HG03378 (cell line): ENCODE measurements around the gene PRSS33.

Experiments used
- ATAC-seq: cut with Tn5 transposase; IDR thresholded peaks from one replicate; pipeline ENCODE4 v1.9.1; 2021; ENCODE audit warnings: mild to moderate bottlenecking, moderate library complexity; ENCODE audit not compliant: unreplicated experiment

PRSS33 gene

DNA sequence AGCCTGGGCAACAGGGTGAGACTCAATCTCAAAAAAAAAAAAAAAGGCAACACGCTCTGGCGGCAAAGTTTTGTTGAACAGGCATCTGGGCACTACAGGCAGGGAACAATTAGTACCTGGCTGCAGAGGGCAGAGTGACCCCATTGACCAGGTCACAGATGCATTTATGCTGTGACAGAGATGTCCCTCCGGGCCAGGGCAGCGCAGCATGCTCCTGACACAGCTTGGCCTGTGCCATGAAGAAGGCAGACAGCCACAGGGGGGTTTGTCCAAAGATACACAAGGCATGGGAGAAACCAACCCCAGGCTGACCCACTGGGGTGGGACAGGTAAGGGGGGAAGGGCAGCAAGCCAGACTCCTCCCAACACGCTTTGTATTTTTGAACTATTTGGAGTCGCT, 42.6 kb downstream of the PRSS33 start:
- ATAC-seq = no peak

DNA sequence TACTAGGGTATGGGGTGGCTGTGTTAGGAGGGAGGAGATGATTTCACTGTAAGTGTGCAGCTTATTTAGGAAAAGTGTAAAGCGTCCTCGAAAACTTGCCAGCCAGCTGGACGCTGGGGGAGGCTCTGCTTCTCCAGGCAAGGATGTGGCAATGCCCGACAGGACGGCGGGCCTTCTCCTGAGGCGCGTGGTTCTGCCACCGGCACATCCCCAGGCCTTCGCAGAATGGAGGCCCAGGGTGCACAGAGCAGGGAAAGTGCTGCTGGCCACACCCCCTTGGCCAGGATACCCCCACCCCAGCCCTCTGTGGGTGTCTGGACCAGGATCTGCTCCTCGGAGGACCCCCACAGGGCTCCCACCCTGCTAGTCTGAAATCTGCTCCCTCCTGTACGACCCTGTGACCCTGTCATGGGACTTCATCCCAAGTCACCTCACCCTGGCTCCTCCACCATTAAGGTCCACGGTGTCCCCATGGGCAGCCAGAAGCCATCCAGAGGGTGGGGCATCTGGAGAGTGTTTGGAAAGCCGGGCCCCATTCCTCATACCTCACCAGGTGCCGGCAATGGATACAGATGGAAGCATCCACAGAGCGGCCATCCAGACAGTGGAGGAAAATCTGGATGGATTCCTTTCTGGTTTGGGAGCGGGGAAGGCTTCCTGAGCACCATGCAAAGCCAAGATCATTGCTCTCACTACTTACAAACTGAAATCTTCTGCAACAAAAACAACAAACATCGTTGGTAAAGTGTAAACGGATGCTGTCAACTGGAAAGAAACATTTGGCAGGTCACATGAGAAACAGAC, 44.2 kb downstream of the PRSS33 start:
- ATAC-seq = no peak

DNA sequence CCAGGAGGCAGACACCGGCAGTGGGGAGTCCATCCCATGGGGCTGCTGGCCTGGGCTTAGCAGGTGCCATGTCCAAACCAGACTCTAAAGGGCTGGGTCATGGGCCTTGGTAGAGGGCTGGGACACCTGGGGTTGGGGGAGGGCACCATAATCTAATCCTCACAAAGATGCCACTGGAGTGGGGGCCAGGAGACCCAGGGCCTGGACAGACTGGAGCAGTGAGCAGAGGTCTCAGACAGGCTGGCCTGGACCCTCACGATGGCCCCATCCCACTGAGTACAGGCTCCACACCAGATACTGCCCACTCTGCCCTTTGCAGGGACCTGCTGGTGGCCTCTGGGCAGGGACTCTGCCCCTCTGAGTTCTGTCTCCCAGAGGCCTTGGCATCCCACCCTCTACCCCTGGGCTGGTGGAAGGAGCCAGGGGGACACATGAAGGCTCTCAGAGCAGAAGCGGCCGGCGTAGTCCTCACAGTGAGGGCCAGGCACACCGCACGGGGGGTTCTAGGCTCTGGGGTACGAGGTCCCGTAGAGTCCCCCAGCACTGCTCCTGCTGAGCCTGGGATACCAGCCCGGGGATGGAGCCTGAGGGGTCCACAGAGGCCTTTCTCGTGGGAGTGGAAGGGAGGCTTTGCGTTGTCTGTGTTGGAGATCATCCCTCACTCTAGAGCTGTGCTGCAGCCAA, 44.9 kb downstream of the PRSS33 start:
- no peak for ATAC-seq

DNA sequence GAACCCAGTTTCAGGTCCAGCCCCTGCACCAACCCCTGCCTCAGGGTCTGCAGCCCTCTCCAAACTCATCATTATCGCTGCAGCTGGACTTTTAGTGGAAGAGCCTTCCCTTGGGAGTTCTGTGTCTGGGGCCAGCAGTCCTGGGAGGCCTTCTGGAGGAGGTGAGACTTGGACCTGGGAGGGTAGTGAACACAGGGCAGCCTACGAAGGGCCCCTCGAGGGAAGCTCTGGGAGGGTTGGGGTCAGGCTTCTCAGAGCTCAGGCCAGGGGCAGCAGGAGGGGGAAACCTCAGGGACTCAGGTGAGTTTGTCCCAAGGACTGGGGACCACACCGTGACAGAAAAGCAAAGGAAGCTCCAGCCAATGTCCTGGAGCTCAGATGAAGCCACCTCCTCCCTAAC, 46.2 kb downstream of the PRSS33 start:
- ATAC-seq = no peak

DNA sequence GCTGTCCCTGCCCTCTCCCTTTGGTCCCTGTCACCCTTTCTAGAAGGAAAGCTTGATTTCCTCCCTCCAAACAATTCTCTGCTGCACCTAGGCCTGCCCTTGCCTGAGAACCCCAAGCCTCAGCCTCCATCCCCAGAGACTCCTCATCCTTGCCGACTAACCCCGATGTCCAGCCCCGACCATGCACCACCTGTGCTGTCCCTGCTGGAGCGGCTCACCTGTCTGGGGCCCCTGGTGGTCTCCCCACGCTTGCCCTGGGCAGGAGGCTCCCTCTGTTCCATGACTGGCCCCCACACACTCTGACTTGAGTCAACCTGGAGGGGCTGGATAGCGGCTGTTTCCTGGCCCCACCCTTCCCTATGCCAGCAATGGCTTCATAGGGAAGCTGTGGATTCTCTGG, 46.9 kb downstream of the PRSS33 start:
- no peak for ATAC-seq

DNA sequence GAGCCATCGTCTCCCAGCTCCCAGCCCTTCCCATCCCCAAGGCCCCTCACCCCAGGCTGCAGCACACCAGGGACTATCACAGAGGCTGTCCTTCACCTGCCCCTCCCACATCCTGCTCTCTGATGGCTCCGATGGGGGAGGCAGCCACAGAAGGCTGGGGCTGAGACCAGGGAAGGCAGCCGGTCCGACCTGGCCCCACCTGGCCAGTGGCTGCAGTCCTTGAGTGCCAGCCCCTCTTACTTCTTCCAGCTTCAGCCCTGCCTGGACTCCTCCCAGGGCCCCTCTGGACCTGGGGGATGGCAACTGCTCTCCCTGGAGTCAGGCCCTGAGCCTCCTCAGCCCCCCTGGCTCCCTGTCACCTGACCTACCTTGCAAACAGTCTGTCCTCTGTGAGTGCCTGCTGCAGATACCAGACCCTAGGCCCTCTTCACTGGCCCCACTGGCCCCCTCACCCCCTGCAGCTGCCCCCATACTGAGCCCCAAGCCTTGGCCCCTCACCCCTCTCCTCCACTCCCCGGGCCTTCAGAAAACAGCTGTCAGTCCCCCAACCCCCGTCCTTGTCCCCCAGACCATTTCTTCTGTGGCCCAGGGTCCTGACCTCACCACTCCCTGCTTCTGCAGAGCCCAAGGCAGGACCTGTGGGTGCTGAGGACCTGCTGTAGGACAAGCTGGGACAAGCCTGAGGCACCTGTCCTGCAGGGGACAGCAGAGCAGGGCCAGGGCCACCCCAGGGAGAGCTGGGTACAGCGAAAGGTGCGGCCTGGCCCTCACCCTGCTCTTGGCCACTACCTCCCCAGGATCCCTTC, 47.5 kb downstream of the PRSS33 start:
- no peak for ATAC-seq

DNA sequence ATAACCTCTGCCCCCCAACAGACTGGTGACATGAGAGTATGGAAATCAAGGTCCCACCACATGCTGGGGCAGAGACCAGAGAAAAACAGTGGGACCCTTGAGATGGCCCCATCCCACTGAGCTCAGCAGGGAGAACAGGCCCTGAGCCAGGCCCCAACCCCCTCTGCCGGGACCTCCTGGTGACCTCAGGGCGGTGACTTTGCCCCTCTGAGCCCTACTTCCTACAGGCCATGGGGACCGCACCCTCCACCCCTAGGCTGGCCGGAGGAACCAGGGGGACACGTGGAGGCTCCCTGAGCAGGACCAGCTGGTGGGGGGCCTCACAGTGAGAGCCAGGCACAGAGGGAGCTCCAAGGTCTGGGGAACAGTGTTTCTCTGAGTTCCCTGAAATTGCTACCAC, 48.7 kb downstream of the PRSS33 start:
- ATAC-seq = no peak

DNA sequence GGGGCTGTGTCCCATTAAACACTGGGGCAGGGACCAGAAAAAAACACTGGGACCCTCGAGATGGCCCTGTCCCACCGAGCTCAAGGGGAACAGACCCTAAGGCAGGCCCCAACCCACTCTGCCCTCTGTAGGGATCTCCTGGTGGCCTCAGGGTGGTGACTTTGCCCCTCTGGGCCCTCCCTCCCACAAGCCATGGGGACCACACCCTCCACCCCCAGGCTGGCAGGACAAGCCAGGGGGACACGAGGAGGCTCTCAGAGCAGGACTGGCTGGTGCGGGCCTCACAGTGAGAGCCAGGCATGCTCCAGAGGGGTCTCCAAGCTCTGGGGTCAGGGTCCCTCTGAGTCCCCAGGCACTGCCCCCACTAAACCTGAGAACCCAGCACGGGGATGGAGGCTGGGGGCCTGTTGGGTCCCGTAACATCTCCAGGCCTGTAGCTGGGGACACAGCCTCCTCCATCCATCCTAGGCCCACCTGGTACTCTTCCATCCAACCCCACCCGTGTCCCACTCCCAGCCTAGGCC, 49.4 kb downstream of the PRSS33 start:
- no peak for ATAC-seq

DNA sequence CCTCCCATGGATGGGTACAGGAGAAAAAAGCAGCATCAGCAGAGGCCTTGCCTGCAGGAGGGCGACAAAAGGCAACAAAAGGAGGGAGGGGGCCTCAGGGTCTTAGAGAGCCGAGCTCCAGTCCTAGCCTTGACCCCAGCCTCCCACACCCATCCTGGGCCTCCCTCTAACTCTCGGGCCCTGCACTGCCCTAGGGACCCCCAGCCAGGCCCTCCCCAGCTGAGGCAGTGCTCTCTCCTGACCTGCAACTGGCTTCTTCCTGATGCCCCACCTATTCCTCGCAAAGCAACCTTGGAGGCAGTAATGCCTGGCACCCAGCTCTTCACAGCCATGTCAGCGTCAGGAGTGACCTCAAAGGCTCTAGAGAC, 50.1 kb downstream of the PRSS33 start:
- no peak for ATAC-seq

DNA sequence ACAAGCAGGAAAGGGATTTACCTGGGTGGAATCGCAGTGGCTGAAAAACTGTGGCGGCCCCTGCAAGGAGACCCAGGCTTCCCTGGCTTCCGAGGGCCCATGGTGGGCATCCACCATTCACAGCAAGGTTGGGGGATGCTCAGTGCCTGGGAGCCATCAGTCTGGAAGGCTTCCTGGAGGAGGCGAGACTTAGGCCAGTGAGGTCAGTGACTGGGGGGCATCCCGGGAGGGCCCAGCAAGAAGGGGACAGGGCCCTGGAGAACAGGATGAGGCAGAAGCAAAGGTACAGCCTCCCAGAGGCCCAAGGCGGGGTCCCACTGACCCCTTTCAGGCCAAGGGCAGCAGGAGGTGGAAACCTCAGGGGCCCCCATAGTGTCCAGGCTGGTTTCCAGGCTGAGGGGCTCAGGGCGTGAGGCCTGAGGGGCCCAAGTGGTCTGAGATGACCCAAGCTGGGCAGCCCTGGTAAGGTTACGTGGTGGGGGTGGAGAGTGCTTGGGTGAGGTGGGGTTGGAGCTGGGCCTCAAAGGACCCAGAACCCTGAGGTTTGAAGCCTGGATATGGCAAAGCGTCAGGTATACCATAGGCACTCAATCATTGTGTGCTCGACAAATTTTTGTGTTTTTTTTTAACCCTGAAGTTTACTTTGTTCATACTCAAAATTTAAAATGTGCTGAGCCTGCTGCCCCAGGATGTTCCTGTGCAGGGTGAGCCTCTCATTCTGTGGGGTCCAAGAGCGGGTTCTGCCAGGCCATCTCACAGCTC, 50.7 kb downstream of the PRSS33 start:
- ATAC-seq = no peak

DNA sequence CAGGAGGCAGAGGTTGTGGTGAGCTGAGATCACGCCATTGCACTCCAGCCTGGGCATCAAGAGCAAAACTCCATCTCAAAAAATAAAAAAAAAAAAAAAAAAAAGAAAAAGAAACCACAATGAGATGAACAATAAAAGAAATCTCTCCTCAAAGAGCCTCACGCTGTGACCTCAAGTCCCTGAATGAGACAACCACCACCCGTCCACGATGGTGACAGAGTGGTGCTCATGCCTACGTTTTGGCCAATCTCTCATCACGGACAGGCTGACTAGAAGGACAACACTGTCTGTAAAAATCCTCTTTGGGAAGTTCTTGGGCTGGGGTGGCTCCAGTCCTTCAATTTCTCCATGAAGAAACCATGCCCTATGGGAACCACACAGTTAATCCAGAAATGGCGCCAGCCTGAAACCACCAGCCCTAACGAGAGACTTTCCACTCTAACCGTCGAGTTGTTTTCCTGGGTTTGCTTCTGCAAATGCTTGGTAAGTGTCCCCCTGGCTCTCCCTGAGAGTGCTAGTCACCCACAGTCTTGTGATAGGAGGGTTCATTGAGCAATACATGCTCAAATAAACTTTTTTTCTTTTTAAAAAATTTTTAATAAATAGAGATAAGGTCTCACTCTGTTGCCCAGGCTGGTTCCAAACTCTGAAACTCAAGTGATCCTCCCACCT, 52.4 kb downstream of the PRSS33 start:
- no peak for ATAC-seq
